MG63 (cell line): ENCODE results near the gene IRF1. TPM values are rescaled to one million over a fixed set of nuclear protein-coding genes. Genes with fewer than 3 reads are reported as not detected.
"Not testable (repeated sequence)": the region's sequence is repeated elsewhere in the genome, so short reads cannot be mapped to it uniquely, and the experiment has no call there.

ENCODE experiments used
- DNase-seq: peaks from one replicate; pipeline ENCODE4 v3.0.0-alpha.2; 2020
- H3K27me3 ChIP-seq: fragments of 250-450 bp; sonication (Bioruptor Pico); 2 replicates; pipeline ENCODE4 v1.5.1; 2020; ENCODE audit warnings: mild to moderate bottlenecking, moderate library complexity
- H3K36me3 ChIP-seq: fragments of 250-450 bp; sonication (Bioruptor Pico); 2 replicates; pipeline ENCODE4 v1.5.1; 2020; ENCODE audit warnings: mild to moderate bottlenecking, moderate library complexity
- H3K4me3 ChIP-seq: fragments of 250-450 bp; sonication (Bioruptor Pico); 2 replicates; pipeline ENCODE4 v1.5.1; 2020; ENCODE audit warnings: mild to moderate bottlenecking, moderate library complexity
- H3K9me3 ChIP-seq: fragments of 250-450 bp; sonication (Bioruptor Pico); 2 replicates; pipeline ENCODE4 v1.5.1; 2020; ENCODE audit warnings: mild to moderate bottlenecking, moderate library complexity
- total RNA-seq: library from RNA; depleted of rRNA; stranded (reverse); fragments of >200 nt; shearing (Covaris generic); gene quantifications from 2 replicates; pipeline ENCODE4 v1.2.3, GENCODE V29; 2014; ENCODE audit warnings: low replicate concordance; rRNA removed

Gene IRF1
- 14.2 and 34.7 TPM in 2 replicates for total RNA-seq

- Histone ChIP-seq H3K4me3 (peak within 1 kb of the TSS; percentile 83), H3K27me3 (no peaks in the 10 kb centered on the region), H3K36me3 (peaks cover 38% of the 10 kb centered on the region), H3K9me3 (no peaks in the 10 kb centered on the region)
- DNase-seq: peak; percentile 99
These were observed at the start of gene IRF1 for GRCh38 chr5:132490484-132491367. Gene IRF1 (minus strand): TSS chr5:132490773. CDS start chr5:132489478, 1,295 bp downstream.

- H3K36me3 ChIP-seq: no peaks in the 10 kb centered on the region
- peaks cover 17% of the 10 kb centered on the region for H3K27me3 ChIP-seq
- no peak for DNase-seq
- H3K9me3 ChIP-seq: no peaks in the 10 kb centered on the region
- H3K4me3 ChIP-seq: no peak overlapping the region
These were observed 49.6 kb upstream of the IRF1 start for GRCh38 chr5:132540149-132540548.

GRCh38 chr5:132539716-132540115 is 49.1 kb upstream of the IRF1 start:
- H3K27me3 ChIP-seq: peaks cover 17% of the 10 kb centered on the region
- H3K36me3 ChIP-seq: no peaks in the 10 kb centered on the region
- no peak for DNase-seq
- H3K9me3 ChIP-seq: no peaks in the 10 kb centered on the region
- H3K4me3 ChIP-seq: no peak overlapping the region

- Histone ChIP-seq H3K27me3 (peaks cover 26% of the 10 kb centered on the region), H3K4me3 (no peak overlapping the region), H3K9me3 (no peaks in the 10 kb centered on the region), H3K36me3 (no peaks in the 10 kb centered on the region)
- DNase-seq: no peak
These were observed 40.4 kb upstream of the IRF1 start for GRCh38 chr5:132530946-132531345.

GRCh38 chr5:132528866-132529634 is 38.5 kb upstream of the IRF1 start:
- peak; percentile 19 for DNase-seq
- Histone ChIP-seq H3K27me3 (peaks cover 12% of the 10 kb centered on the region), H3K4me3 (no peak overlapping the region), H3K36me3 (no peaks in the 10 kb centered on the region), H3K9me3 (no peaks in the 10 kb centered on the region)

- no peak for DNase-seq
- Histone ChIP-seq H3K27me3 (peaks cover 5% of the 10 kb centered on the region), H3K9me3 (no peaks in the 10 kb centered on the region), H3K4me3 (no peak overlapping the region), H3K36me3 (no peaks in the 10 kb centered on the region)
These were observed 37.4 kb upstream of the IRF1 start for GRCh38 chr5:132528021-132528420.

- Histone ChIP-seq H3K27me3 (no peaks in the 10 kb centered on the region; the same call in 1 of the 2 replicates), H3K36me3 (no peaks in the 10 kb centered on the region), H3K4me3 (no peak overlapping the region), H3K9me3 (no peaks in the 10 kb centered on the region)
- DNase-seq: no peak
These were observed 36.5 kb upstream of the IRF1 start for GRCh38 chr5:132526974-132527564.

GRCh38 chr5:132526290-132526973 is 35.9 kb upstream of the IRF1 start:
- Histone ChIP-seq H3K27me3 (no peaks in the 10 kb centered on the region; the same call in 1 of the 2 replicates), H3K36me3 (no peaks in the 10 kb centered on the region), H3K9me3 (peaks cover 3% of the 10 kb centered on the region; the same call in 1 of the 2 replicates), H3K4me3 (no peak overlapping the region)
- DNase-seq: peak; percentile 18

- no peak for DNase-seq
- Histone ChIP-seq H3K36me3 (no peaks in the 10 kb centered on the region), H3K4me3 (no peak overlapping the region), H3K9me3 (peaks cover 3% of the 10 kb centered on the region; the same call in 1 of the 2 replicates), H3K27me3 (no peaks in the 10 kb centered on the region)
These were observed 34.7 kb upstream of the IRF1 start for GRCh38 chr5:132525299-132525724.

GRCh38 chr5:132524877-132525276 is 34.3 kb upstream of the IRF1 start:
- DNase-seq, H3K9me3 ChIP-seq: not testable (repeated sequence)

GRCh38 chr5:132522067-132522466 is 31.5 kb upstream of the IRF1 start:
- H3K9me3 ChIP-seq, DNase-seq, H3K27me3 ChIP-seq, H3K36me3 ChIP-seq, H3K4me3 ChIP-seq: not testable (repeated sequence)

More at GRCh38 chr5:132524877-132525276, 34.3 kb upstream of the IRF1 start:
- H3K36me3 ChIP-seq, H3K27me3 ChIP-seq, H3K4me3 ChIP-seq: not testable (repeated sequence)

GRCh38 chr5:132513618-132514336 is 23.2 kb upstream of the IRF1 start:
- DNase-seq, H3K4me3 ChIP-seq, H3K36me3 ChIP-seq, H3K27me3 ChIP-seq: not testable (repeated sequence)
- peaks cover 31% of the 10 kb centered on the region for H3K9me3 ChIP-seq

GRCh38 chr5:132510076-132510475 is 19.5 kb upstream of the IRF1 start:
- no peak for DNase-seq
- H3K27me3 ChIP-seq: no peaks in the 10 kb centered on the region

GRCh38 chr5:132506094-132506692 is 15.6 kb upstream of the IRF1 start:
- H3K9me3 ChIP-seq: peaks cover 13% of the 10 kb centered on the region
- H3K4me3 ChIP-seq: no peak overlapping the region
- no peaks in the 10 kb centered on the region for H3K27me3 ChIP-seq
- no peaks in the 10 kb centered on the region for H3K36me3 ChIP-seq
- peak; percentile 83 for DNase-seq

More at GRCh38 chr5:132510076-132510475, 19.5 kb upstream of the IRF1 start:
- no peak overlapping the region for H3K4me3 ChIP-seq
- no peaks in the 10 kb centered on the region for H3K36me3 ChIP-seq
- peaks cover 31% of the 10 kb centered on the region for H3K9me3 ChIP-seq

GRCh38 chr5:132505641-132506040 is 15.1 kb upstream of the IRF1 start:
- DNase-seq: no peak
- no peak overlapping the region for H3K4me3 ChIP-seq
- H3K36me3 ChIP-seq: no peaks in the 10 kb centered on the region
- H3K9me3 ChIP-seq: peaks cover 13% of the 10 kb centered on the region
- H3K27me3 ChIP-seq: no peaks in the 10 kb centered on the region
